IMR-90 (cell line): ENCODE measurements around the gene TTLL7.

Experiments
- CEBPB ChIP-seq: IDR thresholded peaks from 2 replicates; pipeline ENCODE4 v1.6.1; 2012; ENCODE audit warnings: low read depth, low read length, improper control_type of control experiment
- CTCF ChIP-seq: conservative IDR thresholded peaks from 2 replicates; pipeline ENCODE4 v1.5.1; 2012; ENCODE audit warnings: mild to moderate bottlenecking, low read depth, low read length, improper control_type of control experiment
- MAZ ChIP-seq: IDR thresholded peaks from 2 replicates; pipeline ENCODE4 v1.6.1; 2012; ENCODE audit warnings: low read depth, mild to moderate bottlenecking, low read length, improper control_type of control experiment, moderate library complexity, borderline replicate concordance
- MXI1 ChIP-seq: IDR thresholded peaks from 2 replicates; pipeline ENCODE4 v1.6.1; 2012; ENCODE audit warnings: low read depth, mild to moderate bottlenecking, low read length, moderate library complexity, borderline replicate concordance
- POLR2A ChIP-seq: IDR thresholded peaks from 2 replicates; pipeline ENCODE4 v1.6.1; 2012; ENCODE audit warnings: mild to moderate bottlenecking, low read depth, low read length
- RCOR1 ChIP-seq: IDR thresholded peaks from 2 replicates; pipeline ENCODE4 v1.6.1; 2012; ENCODE audit warnings: mild to moderate bottlenecking, low read length, improper control_type of control experiment; ENCODE audit not compliant: insufficient replicate concordance
- RFX5 ChIP-seq: IDR thresholded peaks from 2 replicates; pipeline ENCODE4 v1.8.0; 2012; ENCODE audit warnings: low read depth, mild to moderate bottlenecking, low read length, moderate library complexity
- SMC3 ChIP-seq: fragments of 150-350 bp; IDR thresholded peaks from 2 replicates; pipeline ENCODE4 v1.6.1; 2016; ENCODE audit warnings: low read depth, mild to moderate bottlenecking, antibody characterized with exemption, low read length, moderate library complexity
- USF2 ChIP-seq: fragments of 150-350 bp; IDR thresholded peaks from 2 replicates; pipeline ENCODE4 v1.6.1; 2017; ENCODE audit warnings: mild to moderate bottlenecking, antibody characterized with exemption, low read length, low read depth

GRCh38 chr1:83927061-83927460, 71.9 kb downstream of the TTLL7 start:
- no peak for TF ChIP-seq RFX5
- no peak for TF ChIP-seq CTCF
- no peak for TF ChIP-seq CEBPB
- TF ChIP-seq SMC3: no peak
- no peak for TF ChIP-seq POLR2A
- no peak for TF ChIP-seq USF2
- TF ChIP-seq MXI1: no peak
- no peak for TF ChIP-seq MAZ
- no peak for TF ChIP-seq RCOR1
